Hepatocyte (in vitro differentiated cells): ENCODE data around the gene TESMIN. TPM values are rescaled to one million over a fixed set of nuclear protein-coding genes. Genes with fewer than 3 reads are reported as not detected.

Source experiments
- DNase-seq: peaks from one replicate; pipeline ENCODE4 v3.0.0-alpha.2; 2016; ENCODE audit warnings: low spot score
- H2AFZ ChIP-seq: fragments of 200-600 bp; sonication (generic); 2 replicates; pipeline ENCODE4 v1.6.0; 2016; ENCODE audit warnings: antibody characterized with exemption, mild to moderate bottlenecking
- H3K27ac ChIP-seq: fragments of 200-600 bp; sonication (generic); 2 replicates; pipeline ENCODE4 v1.5.1; 2016; ENCODE audit warnings: mild to moderate bottlenecking
- H3K27me3 ChIP-seq: fragments of 200-600 bp; sonication (generic); 2 replicates; pipeline ENCODE4 v1.6.1; 2016
- H3K36me3 ChIP-seq: fragments of 200-600 bp; sonication (generic); replicated peaks from 2 replicates; pipeline ENCODE4 v1.5.1; 2016; ENCODE audit warnings: low read depth; ENCODE audit not compliant: insufficient read depth
- H3K4me1 ChIP-seq: fragments of 200-600 bp; sonication (generic); 2 replicates; pipeline ENCODE4 v1.5.1; 2016; ENCODE audit warnings: mild to moderate bottlenecking, moderate library complexity; ENCODE audit not compliant: insufficient read depth
- H3K4me2 ChIP-seq: fragments of 200-600 bp; sonication (generic); 2 replicates; pipeline ENCODE4 v1.6.0; 2016
- H3K4me3 ChIP-seq: fragments of 200-600 bp; sonication (generic); 2 replicates; pipeline ENCODE4 v1.5.1; 2016; ENCODE audit warnings: mild to moderate bottlenecking
- H3K79me2 ChIP-seq: fragments of 200-600 bp; sonication (generic); 2 replicates; pipeline ENCODE4 v1.6.0; 2017; ENCODE audit warnings: mild to moderate bottlenecking
- H3K9me2 ChIP-seq: fragments of 200-600 bp; sonication (generic); replicated peaks from 2 replicates; pipeline ENCODE4 v1.6.0; 2017; ENCODE audit warnings: mild to moderate bottlenecking; ENCODE audit not compliant: insufficient read depth
- H3K9me3 ChIP-seq: fragments of 200-600 bp; sonication (generic); 2 replicates; pipeline ENCODE4 v1.5.1; 2016; ENCODE audit warnings: low read depth, mild to moderate bottlenecking
- H4K20me1 ChIP-seq: fragments of 200-600 bp; sonication (generic); 2 replicates; pipeline ENCODE4 v1.6.0; 2016; ENCODE audit warnings: mild to moderate bottlenecking; ENCODE audit not compliant: insufficient read depth, poor library complexity, severe bottlenecking
- EZH2 ChIP-seq: fragments of 200-600 bp; sonication (generic); IDR thresholded peaks from 2 replicates; pipeline ENCODE4 v1.6.1; 2016; ENCODE audit warnings: antibody characterized with exemption, mild to moderate bottlenecking, borderline replicate concordance
- EZH2phosphoT487 ChIP-seq: fragments of 200-600 bp; sonication (generic); IDR thresholded peaks from one replicate; pipeline ENCODE4 v1.6.1; 2018; ENCODE audit warnings: antibody characterized with exemption, mild to moderate bottlenecking, low read depth, moderate library complexity; ENCODE audit not compliant: unreplicated experiment, severe bottlenecking
- WGBS: methylation state at CpG from one replicate; pipeline ENCODE4 v1.1.6; 2016; ENCODE audit warnings: low lambda C conversion rate; ENCODE audit errors: missing lambda C conversion rate; 5-methylcytosine and 5-hydroxymethylcytosine counted together
- polyA plus RNA-seq: library from polyadenylated mRNA; unstranded; fragments of >200 nt; fragmentation: Nextera tagmentation; extraction: Ambion mirVana; gene quantifications from 2 replicates; pipeline ENCODE4 v1.2.1, GENCODE V29; 2016
- total RNA-seq: library from RNA; depleted of rRNA; stranded (reverse); fragments of >200 nt; gene quantifications from 2 replicates; pipeline ENCODE4 v1.2.3, GENCODE V29; 2014
- TF ChIP-seq, protein P1 (sequence below): fragments of 200-600 bp; sonication (generic); IDR thresholded peaks from 2 replicates; pipeline ENCODE4 v1.5.1; 2016; ENCODE audit warnings: antibody characterized with exemption, mild to moderate bottlenecking; ENCODE audit not compliant: poor library complexity

Gene TESMIN
- total and polyA plus RNA-seq, 2 experiments from 2014 or later: 1.5 to 6.7 TPM

DNA sequence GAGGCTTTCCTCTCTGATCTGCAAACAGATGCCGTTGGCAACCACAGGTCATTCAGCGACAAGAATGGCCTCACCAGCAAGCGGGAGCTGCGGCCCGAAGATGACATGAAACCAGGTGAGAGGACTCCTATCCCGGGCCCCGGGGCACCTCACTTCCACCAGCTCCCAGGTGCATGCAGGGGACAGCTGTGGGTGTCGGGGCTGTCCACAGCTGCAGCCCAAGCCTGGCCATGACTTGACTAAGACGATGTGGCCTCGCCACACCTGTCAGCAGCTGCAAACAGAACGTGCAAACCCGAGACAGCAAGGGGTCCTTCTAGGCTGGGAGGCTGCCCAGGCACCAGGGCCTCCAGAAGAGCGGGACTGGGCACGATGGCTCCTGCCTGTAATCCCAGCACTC is 63.3 kb downstream of the TESMIN start:
- TF ChIP-seq EZH2 (no peak), EZH2phosphoT487 (no peak)
- TF ChIP-seq, protein P1, sequence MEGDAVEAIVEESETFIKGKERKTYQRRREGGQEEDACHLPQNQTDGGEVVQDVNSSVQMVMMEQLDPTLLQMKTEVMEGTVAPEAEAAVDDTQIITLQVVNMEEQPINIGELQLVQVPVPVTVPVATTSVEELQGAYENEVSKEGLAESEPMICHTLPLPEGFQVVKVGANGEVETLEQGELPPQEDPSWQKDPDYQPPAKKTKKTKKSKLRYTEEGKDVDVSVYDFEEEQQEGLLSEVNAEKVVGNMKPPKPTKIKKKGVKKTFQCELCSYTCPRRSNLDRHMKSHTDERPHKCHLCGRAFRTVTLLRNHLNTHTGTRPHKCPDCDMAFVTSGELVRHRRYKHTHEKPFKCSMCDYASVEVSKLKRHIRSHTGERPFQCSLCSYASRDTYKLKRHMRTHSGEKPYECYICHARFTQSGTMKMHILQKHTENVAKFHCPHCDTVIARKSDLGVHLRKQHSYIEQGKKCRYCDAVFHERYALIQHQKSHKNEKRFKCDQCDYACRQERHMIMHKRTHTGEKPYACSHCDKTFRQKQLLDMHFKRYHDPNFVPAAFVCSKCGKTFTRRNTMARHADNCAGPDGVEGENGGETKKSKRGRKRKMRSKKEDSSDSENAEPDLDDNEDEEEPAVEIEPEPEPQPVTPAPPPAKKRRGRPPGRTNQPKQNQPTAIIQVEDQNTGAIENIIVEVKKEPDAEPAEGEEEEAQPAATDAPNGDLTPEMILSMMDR: no peak
- H3K9me2 ChIP-seq: no peaks in the 10 kb centered on the region

DNA sequence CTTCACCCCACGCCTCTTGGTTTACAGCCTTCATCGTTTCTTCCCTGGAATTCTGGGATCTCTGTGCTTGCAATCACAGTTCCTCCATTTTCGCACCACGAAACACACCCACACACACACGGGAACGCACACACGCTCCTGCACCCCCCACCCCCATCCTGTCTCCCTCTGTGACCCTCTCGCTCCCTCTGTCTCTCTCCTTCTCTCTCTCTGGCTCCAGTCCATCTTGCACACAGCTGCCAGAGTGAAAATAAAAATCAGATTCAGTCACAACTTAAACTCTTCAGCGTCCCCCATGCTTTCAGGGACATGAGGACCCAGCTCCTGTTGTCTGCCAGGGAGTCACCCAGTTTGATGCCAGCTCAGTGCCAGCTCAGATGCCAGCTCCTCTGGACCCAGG is 64.0 kb downstream of the TESMIN start:
- no peak for TF ChIP-seq EZH2
- Histone ChIP-seq H3K9me2 (no peaks in the 10 kb centered on the region), H3K27ac (no peak overlapping the region), H3K27me3 (peaks cover 68% of the 10 kb centered on the region), H2AFZ (no peak overlapping the region), H3K79me2 (no peaks in the 10 kb centered on the region), H3K4me2 (no peak overlapping the region), H3K9me3 (no peaks in the 10 kb centered on the region), H3K4me1 (peaks cover 6% of the 10 kb centered on the region), H3K36me3 (no peaks in the 10 kb centered on the region), H4K20me1 (no peaks in the 10 kb centered on the region), H3K4me3 (no peak overlapping the region)
- 74% methylated on average over 9 of the region's 9 CpGs for WGBS
- no peak for DNase-seq

More for the DNA sequence above, 63.3 kb downstream of the TESMIN start:
- no peaks in the 10 kb centered on the region for H3K79me2 ChIP-seq
- H3K27me3 ChIP-seq: peaks cover 62% of the 10 kb centered on the region
- 89% methylated on average over 14 of the region's 14 CpGs for WGBS
- no peaks in the 10 kb centered on the region for H3K9me3 ChIP-seq
- H3K4me2 ChIP-seq: no peak overlapping the region
- no peak for DNase-seq
- no peak overlapping the region for H2AFZ ChIP-seq
- H4K20me1 ChIP-seq: no peaks in the 10 kb centered on the region
- no peak overlapping the region for H3K4me3 ChIP-seq
- H3K27ac ChIP-seq: no peak overlapping the region
- H3K36me3 ChIP-seq: no peaks in the 10 kb centered on the region
- peaks cover 6% of the 10 kb centered on the region for H3K4me1 ChIP-seq

DNA sequence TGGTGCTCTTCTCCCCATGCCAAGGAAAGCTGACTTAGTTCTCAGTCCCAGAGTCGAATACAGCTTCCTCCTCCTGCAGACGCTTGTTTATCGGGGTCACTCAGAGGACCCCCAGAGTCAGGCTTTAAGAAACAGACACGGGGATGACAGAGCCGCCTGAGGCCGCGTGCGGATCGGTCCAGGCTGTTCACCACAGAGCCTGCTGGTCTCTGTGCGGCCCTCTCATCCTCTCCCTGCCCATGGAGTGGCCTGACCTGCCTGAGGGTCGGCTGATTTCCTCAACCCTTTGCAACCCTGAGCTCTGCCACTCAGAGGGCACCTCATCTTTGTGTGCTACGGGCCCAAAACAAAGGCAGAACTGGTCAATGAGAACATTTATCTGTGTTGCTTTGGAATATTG is 64.8 kb downstream of the TESMIN start:
- no peaks in the 10 kb centered on the region for H4K20me1 ChIP-seq
- no peak overlapping the region for H3K4me3 ChIP-seq
- no peaks in the 10 kb centered on the region for H3K9me2 ChIP-seq
- no peaks in the 10 kb centered on the region for H3K36me3 ChIP-seq
- H3K79me2 ChIP-seq: no peaks in the 10 kb centered on the region
- H3K27me3 ChIP-seq: peaks cover 70% of the 10 kb centered on the region
- H3K4me2 ChIP-seq: no peak overlapping the region
- DNase-seq: no peak
- H2AFZ ChIP-seq: no peak overlapping the region
- no peak overlapping the region for H3K27ac ChIP-seq
- 98% methylated on average over 12 of the region's 12 CpGs for WGBS
- peaks cover 6% of the 10 kb centered on the region for H3K4me1 ChIP-seq
- TF ChIP-seq, protein P1: no peak
- TF ChIP-seq EZH2phosphoT487 (no peak), EZH2 (no peak)
- no peaks in the 10 kb centered on the region for H3K9me3 ChIP-seq

DNA sequence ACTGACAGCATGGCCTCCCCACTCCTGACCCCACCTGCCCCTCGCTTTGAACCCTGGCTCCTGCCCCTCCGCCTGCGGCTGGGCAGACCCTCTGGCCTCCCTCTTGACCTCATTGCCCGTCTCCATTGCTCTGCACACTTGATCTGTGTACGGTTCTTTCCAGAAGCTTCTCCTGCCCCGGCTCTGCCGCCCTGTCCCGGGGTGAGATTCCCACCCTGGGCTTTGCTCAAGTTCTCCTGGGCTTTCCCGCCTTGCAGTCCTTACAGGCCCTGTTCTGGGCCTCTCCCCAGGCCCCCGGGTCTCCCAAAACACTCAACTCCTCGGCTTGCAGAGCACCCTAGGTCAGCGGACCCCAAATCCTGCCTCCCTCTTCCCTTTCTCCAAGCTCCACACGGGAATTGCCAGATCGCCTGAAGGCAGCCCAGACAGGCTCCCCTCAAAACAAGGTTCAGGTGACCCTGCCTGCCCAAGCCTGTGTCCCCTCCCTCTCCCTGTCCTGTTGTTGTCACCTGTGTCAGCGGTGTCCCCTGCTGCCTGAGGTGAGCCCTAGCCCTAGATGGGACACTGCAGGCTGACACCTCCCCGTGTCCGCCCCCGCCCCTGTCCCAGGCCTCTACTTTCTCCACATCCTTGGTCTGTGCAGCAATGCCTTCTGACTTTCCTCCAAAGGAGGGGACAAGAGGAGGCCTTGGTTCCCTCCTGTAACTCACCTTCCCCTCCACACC is 65.5 kb downstream of the TESMIN start:
- Histone ChIP-seq H3K4me1 (peaks cover 6% of the 10 kb centered on the region), H3K36me3 (no peaks in the 10 kb centered on the region), H3K4me3 (no peak overlapping the region), H3K9me3 (no peaks in the 10 kb centered on the region), H3K79me2 (no peaks in the 10 kb centered on the region), H3K27me3 (peaks cover 65% of the 10 kb centered on the region), H2AFZ (no peak overlapping the region), H3K4me2 (no peak overlapping the region), H4K20me1 (no peaks in the 10 kb centered on the region), H3K9me2 (no peaks in the 10 kb centered on the region), H3K27ac (no peak overlapping the region)
- no peak for TF ChIP-seq EZH2phosphoT487
- TF ChIP-seq EZH2: no peak
- TF ChIP-seq, protein P1: no peak
- WGBS: 96% methylated on average over 18 of the region's 18 CpGs
- DNase-seq: no peak
